ENCODE results near the gene APEX1.

The APEX1 gene

GRCh38 chr14:20454516-20455354 is at the start of gene APEX1, which contains the start of gene OSGEP:
TSS of gene APEX1 (plus strand) at chr14:20455226. CDS start at chr14:20455646, 420 bp downstream.
TSS of gene OSGEP (minus strand) at chr14:20454812. CDS start at chr14:20454683, 129 bp downstream.
- peak; percentile 89 to 96 for DNase-seq (ENCODE audit: low read depth in 2 of 2, low spot score in 1 of 2)

- no peak for DNase-seq (ENCODE audit: low read depth in 2 of 2, low spot score in 1 of 2)
Measured at GRCh38 chr14:20409226-20409625, 45.8 kb upstream of the APEX1 start.

DNA sequence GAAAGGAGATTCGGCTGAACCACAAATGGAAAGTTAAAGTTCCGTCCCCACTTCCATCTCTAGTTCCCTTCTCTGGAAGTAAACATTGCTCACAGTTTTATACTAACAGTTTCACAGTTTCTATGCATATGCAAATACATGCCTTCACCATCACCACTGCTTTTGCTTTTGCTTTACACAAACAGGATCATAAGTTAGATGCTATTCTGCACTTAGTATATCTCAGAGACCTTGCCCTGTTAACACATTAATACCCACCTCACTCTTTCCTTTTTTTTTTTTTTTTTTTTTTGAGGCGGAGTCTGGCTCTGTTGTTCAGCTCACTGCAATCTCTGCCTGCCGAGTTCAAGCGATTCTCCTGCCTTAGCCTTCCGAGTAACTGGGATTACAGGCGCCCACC is 42.6 kb upstream of the APEX1 start:
- no peak for DNase-seq (ENCODE audit: low read depth in 2 of 2, low spot score in 1 of 2)

GRCh38 chr14:20412876-20413743 is 41.9 kb upstream of the APEX1 start, which contains the start of gene TEP1:
TSS of gene TEP1 (minus strand) at chr14:20413501. CDS start at chr14:20408439, 5,062 bp downstream.
- peak; percentile 37 to 62 for DNase-seq (ENCODE audit: low read depth in 2 of 2, low spot score in 1 of 2)

DNA sequence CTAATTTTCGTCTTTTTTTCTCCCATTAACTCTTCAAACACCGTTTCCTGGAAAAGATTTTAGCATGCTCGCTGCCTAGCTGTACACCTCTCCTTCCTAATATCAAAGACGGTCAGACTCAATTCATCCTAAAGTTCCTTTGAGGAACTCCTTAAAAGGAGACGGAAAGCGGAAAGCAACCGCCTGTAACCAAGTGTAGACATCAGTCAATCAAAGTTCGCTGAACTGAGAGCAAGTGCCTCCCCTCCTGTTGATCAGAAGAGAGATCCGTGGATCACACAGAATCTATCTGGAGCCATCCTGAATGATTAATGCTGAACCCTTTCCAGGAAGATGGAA is 41.3 kb upstream of the APEX1 start:
- no peak for DNase-seq (ENCODE audit: low read depth in 2 of 2, low spot score in 1 of 2)

- DNase-seq (ENCODE audit: low read depth in 2 of 2, low spot score in 1 of 2): no peak
Measured at GRCh38 chr14:20415782-20416206, 39.2 kb upstream of the APEX1 start.

DNA sequence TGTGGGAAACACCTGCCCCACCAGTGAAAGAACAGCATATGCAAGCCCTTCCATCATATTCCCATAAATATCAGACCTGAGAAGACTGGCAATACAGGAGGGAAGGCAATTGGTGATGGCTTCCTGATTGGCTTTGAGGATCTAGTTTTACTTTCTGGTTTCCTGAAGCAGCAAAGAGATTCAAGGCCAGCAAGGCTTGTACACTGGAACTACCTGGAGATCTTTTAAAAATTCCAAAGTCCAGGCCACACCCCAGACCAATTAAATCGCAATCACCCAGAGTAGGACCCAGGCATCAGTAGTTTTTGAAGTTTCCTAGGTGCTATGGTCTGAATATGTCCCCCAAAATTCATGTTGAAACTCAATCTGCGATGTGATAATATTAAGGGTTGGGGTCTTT is 38.8 kb upstream of the APEX1 start:
- DNase-seq (ENCODE audit: low read depth in 2 of 2, low spot score in 1 of 2): no peak

DNA sequence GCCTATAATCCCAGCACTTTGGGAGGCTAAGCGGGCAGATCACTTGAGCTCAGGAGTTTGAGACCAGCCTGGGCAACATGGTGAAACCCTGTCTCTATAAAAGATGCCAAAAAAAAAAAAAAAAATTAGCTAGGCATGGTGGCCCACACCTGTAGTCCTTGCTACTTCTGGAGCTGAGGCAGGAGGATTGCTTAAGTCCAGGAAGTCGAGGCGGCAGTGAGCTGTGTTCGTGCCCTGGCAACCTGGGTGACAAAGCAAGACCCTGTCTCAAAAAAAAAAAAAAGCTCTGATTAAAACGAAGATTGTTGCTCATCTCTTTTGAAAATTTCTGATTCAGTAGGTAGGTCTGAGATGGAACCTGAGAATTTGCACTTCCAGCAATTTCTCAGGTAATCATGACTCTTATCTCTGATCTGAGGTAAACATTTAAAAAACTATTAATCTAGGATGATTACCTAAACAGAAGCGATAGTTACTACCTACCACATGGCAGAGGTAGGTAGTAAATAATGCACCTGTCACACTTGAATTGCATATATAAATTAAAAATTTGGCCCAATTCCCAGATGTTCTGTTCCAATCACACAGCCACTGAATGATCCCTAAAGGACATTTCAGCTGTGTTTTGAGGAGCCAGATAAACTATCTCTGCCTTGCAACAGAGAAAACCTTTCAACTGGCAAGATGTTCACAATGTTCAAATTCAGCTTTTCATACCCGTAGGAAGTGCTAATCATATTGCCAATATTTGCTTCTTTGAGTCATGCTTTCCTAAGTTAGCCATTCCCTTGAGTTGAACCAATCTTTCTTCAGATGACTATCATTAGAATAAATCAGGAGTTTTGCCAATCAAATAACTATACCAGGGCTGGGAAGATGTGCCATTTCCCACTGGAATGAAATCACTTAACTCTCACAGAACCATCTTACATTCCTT is 37.5 kb upstream of the APEX1 start:
- DNase-seq (ENCODE audit: low read depth in 2 of 2, low spot score in 1 of 2): no peak

GRCh38 chr14:20418501-20418909 is 36.5 kb upstream of the APEX1 start:
- no peak for DNase-seq (ENCODE audit: low read depth in 2 of 2, low spot score in 1 of 2)

DNA sequence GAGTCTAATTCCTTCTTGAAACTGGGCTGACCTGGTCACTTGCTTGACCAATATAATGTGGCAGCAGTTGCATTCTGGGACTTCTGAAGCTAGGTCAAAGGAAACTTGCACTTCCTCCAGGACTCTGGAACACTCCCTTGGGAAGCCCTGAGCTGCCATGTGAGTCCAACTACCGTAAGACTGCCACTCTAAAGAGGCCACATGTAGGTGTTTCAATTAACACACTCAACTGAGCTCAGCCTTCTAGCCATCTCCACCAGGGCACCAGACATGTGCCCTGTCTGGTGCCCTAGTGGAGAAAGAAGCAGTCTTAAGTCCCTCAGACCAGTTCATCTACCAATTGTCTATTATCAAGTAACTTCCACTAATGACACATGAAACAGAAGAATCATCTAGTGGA is 35.6 kb upstream of the APEX1 start:
- DNase-seq (ENCODE audit: low read depth in 2 of 2, low spot score in 1 of 2): no peak

DNA sequence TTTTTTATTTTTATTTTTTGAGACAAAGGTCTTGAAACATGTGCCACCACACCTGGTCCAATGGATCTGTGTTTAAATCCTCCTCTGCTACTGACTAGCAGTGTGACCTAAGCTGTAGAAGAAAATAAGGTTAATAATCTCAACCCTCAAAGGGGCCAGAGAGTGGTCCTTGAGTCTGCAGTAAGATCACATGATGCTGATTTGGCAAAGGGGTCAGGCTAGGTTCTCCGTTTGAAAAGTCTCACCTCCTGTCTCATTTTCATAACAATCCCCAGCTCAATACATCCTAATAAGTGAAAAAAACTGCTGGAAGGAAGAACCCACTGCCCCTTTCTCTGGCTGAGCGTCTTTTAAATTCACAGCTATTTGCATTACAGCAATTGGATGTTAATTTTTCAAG is 33.8 kb upstream of the APEX1 start:
- no peak for DNase-seq (ENCODE audit: low read depth in 2 of 2, low spot score in 1 of 2)

GRCh38 chr14:20422886-20423285 is 32.1 kb upstream of the APEX1 start:
- DNase-seq (ENCODE audit: low read depth in 2 of 2, low spot score in 1 of 2): no peak

- DNase-seq (ENCODE audit: low read depth in 2 of 2, low spot score in 1 of 2): no peak
Measured at GRCh38 chr14:20424851-20425250, 30.2 kb upstream of the APEX1 start.

GRCh38 chr14:20427231-20428009 is 27.6 kb upstream of the APEX1 start:
- no peak for DNase-seq (ENCODE audit: low read depth in 2 of 2, low spot score in 1 of 2)

DNA sequence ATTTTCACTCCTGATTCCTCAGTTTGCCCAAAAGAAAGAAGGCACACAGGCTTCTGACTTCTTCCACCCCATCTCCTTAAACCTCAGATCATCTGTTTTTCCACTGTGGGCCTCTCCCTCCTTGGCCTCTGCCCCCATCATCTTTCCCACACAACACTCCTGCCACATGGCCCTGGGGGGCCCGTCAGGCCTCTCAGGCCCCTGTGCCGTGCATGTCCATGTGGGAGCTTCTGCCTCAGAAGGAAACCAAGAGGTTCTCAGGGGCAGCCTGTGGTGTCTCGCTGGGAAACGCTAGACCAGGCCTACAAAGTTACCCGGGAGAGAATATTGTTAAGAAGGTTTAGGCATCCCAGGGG is 27.0 kb upstream of the APEX1 start:
- no peak for DNase-seq (ENCODE audit: low read depth in 2 of 2, low spot score in 1 of 2)

DNA sequence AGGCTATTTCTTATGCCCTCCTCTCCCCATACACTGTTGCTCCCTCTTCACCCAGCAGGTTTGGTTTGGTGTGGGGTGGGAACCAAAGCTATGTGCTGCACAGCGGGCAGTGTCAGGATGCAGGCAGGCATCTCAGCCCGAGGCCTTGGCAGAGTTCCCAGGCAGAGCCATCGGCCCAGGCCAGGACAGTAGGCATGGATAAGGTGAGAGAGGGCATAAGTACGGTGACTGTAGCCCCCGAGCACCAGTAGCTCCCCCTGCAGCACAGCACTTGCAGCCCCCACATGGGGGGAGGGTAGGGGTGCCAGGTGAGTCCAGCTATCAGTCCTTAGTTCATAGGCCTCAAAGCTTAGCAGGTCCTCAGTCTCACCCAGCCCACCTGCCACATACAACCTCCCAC is 26.2 kb upstream of the APEX1 start:
- DNase-seq (ENCODE audit: low read depth in 2 of 2, low spot score in 1 of 2): no peak

DNA sequence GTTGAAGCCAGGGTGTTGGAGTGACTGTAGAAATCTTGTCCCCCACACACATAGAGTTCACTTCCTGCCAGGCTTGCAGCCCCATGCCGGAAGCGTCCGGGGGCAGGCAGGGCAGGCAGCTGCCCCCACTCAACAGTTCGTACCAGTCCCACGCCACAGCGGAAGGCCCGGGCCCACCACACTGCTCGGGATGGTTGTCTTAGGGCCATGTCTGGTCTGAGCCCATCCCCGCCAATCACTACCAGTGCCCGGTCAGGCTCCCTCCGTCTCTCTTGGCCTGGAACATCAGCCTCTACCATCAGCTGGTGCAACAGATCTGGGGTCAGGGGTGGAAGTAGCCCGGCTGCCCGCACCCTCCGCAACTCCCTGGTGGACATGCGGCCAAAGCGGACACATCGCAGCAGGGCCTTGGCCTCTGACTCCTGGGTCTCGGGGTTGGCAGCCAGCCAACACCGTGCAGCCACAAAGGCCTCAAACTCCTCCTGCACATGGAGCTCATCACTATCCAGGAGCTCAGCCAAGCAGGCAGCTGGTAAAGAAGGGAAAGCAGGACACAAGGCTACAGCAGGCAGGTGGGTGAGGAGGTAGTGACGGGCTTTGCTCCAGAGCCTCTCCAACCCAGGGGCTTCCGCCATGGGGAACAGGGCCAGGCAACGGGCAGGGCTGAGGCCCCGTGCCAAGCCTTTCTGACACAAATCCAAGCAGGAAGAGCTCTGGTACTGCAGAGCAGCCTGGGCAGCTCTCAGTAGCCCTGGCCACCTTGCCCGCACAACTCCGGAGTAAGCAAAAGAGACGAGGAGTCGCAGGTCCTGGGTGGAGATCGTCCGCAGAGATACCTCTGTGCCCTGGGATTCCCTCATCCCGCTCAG is 25.0 kb upstream of the APEX1 start:
- DNase-seq (ENCODE audit: low read depth in 2 of 2, low spot score in 1 of 2): no peak

GRCh38 chr14:20434701-20435581 is 20.1 kb upstream of the APEX1 start:
- no peak for DNase-seq (ENCODE audit: low read depth in 2 of 2, low spot score in 1 of 2)
